GM08714 (cell line): Measurements from ENCODE around the gene AFTPH.

Experiments used
- H3K4me3 ChIP-seq: fragments of 200-500 bp; sonication (Bioruptor generic); 2 replicates; pipeline ENCODE4 v1.5.1; 2014; ENCODE audit warnings: mild to moderate bottlenecking, low read length, inconsistent platforms
- ZNF274 ChIP-seq: IDR thresholded peaks from 2 replicates; pipeline ENCODE4 v1.6.1; 2012; ENCODE audit warnings: mild to moderate bottlenecking, low read depth, low read length

AFTPH gene

GRCh38 chr2:64581018-64581417 is 56.9 kb downstream of the AFTPH start:
- TF ChIP-seq ZNF274: no peak
- H3K4me3 ChIP-seq: no peak overlapping the region

GRCh38 chr2:64581777-64582539 is 57.8 kb downstream of the AFTPH start:
- peak overlapping the region; percentile 39; the same call in 1 of the 2 replicates for H3K4me3 ChIP-seq
- TF ChIP-seq ZNF274: no peak

- no peak overlapping the region for H3K4me3 ChIP-seq
- no peak for TF ChIP-seq ZNF274
Measured at GRCh38 chr2:64582774-64583340, 58.7 kb downstream of the AFTPH start.

GRCh38 chr2:64586054-64586453 is 61.9 kb downstream of the AFTPH start:
- TF ChIP-seq ZNF274: no peak
- H3K4me3 ChIP-seq: no peak overlapping the region

GRCh38 chr2:64586883-64587481 is 62.9 kb downstream of the AFTPH start:
- no peak for TF ChIP-seq ZNF274
- no peak overlapping the region for H3K4me3 ChIP-seq

GRCh38 chr2:64587561-64587960 is 63.4 kb downstream of the AFTPH start:
- H3K4me3 ChIP-seq: no peak overlapping the region
- no peak for TF ChIP-seq ZNF274

- no peak for TF ChIP-seq ZNF274
Measured at GRCh38 chr2:64591188-64591587, 67.1 kb downstream of the AFTPH start.

GRCh38 chr2:64593035-64593655 is 69.0 kb downstream of the AFTPH start:
- H3K4me3 ChIP-seq: no peak overlapping the region
- no peak for TF ChIP-seq ZNF274

More at GRCh38 chr2:64591188-64591587, 67.1 kb downstream of the AFTPH start:
- H3K4me3 ChIP-seq: no peak overlapping the region

GRCh38 chr2:64594226-64594989 is 70.3 kb downstream of the AFTPH start:
- no peak overlapping the region for H3K4me3 ChIP-seq
- no peak for TF ChIP-seq ZNF274

- H3K4me3 ChIP-seq: no peak overlapping the region
- no peak for TF ChIP-seq ZNF274
Measured at GRCh38 chr2:64595397-64596176, 71.5 kb downstream of the AFTPH start.

- TF ChIP-seq ZNF274: no peak
- no peak overlapping the region for H3K4me3 ChIP-seq
Measured at GRCh38 chr2:64598226-64598625, 74.1 kb downstream of the AFTPH start.

- H3K4me3 ChIP-seq: no peak overlapping the region
- TF ChIP-seq ZNF274: no peak
Measured at GRCh38 chr2:64599469-64599868, 75.3 kb downstream of the AFTPH start.

- no peak for TF ChIP-seq ZNF274
Measured at GRCh38 chr2:64601034-64601754, 77.1 kb downstream of the AFTPH start.

More at GRCh38 chr2:64601034-64601754, 77.1 kb downstream of the AFTPH start:
- no peak overlapping the region for H3K4me3 ChIP-seq
